Measurements from ENCODE around the gene MAN1B1. TPM values are rescaled to one million over a fixed set of nuclear protein-coding genes. Genes with fewer than 3 reads are reported as not detected.
A peak's percentile ranks its signal among the peaks of the same experiment; 100 is the strongest.

The MAN1B1 gene
- total and polyA plus RNA-seq, 7 experiments from 2014 or later = 36.0 to 74.2 (median 64.7) TPM

GRCh38 chr9:137052293-137052692 lies 34.5 kb upstream of the MAN1B1 start:
- Histone ChIP-seq H3K36me3 (ENCODE audit: control insufficient read depth in 2 of 3, insufficient read depth in 3 of 3, low read length in 3 of 3) (no peaks in the 10 kb centered on the region), H3K4me1 (ENCODE audit: control insufficient read depth in 2 of 2, insufficient read depth in 2 of 2, low read length in 2 of 2) (peaks cover 4 to 8% of the 10 kb centered on the region in 2 donors), H3K4me3 (ENCODE audit: low read length) (no peak overlapping the region), H3K27me3 (ENCODE audit: control insufficient read depth in 2 of 2, insufficient read depth in 2 of 2, low read length in 2 of 2) (peaks cover 4 to 34% of the 10 kb centered on the region in 2 donors), H3K9me3 (ENCODE audit: control insufficient read depth in 2 of 3, low read length in 3 of 3) (no peaks in the 10 kb centered on the region), H3K27ac (ENCODE audit: low read depth, low read length) (no peak overlapping the region)
- CTCF ChIA-PET = interaction anchor here (1.1 kb wide), 1 partner anchor 16 kb away, joined by 3 read pairs; no protein-coding TSS in a partner anchor
- H3K9me3 Mint-ChIP-seq = no peaks in the 10 kb centered on the region
- H3K27ac Mint-ChIP-seq = no peak overlapping the region
- no peaks in the 10 kb centered on the region for H3K36me3 Mint-ChIP-seq
- POLR2A ChIA-PET = interaction anchor here (0.9 kb wide), 1 partner anchor 106 kb away, joined by 3 read pairs; no protein-coding TSS in a partner anchor
- H3K4me1 Mint-ChIP-seq = peaks cover 0 to 3% (median 0%) of the 10 kb centered on the region in 7 donors
- peak overlapping the region in 3 of 10 donors; percentile 45 to 57 (median 56) for H3K4me3 Mint-ChIP-seq
- no peak for ATAC-seq
- DNase-seq = no peak
- intact Hi-C loops (cut with micrococcal nuclease) = no loop called here
- peaks cover 9 to 49% (median 20%) of the 10 kb centered on the region in 5 donors for H3K27me3 Mint-ChIP-seq

- Histone ChIP-seq H3K9me3 (ENCODE audit: control insufficient read depth in 2 of 3, low read length in 3 of 3) (no peaks in the 10 kb centered on the region), H3K4me3 (ENCODE audit: low read length) (no peak overlapping the region), H3K4me1 (ENCODE audit: control insufficient read depth in 2 of 2, insufficient read depth in 2 of 2, low read length in 2 of 2) (peaks cover 4 to 8% of the 10 kb centered on the region in 2 donors), H3K36me3 (ENCODE audit: control insufficient read depth in 2 of 3, insufficient read depth in 3 of 3, low read length in 3 of 3) (no peaks in the 10 kb centered on the region), H3K27me3 (ENCODE audit: control insufficient read depth in 2 of 2, insufficient read depth in 2 of 2, low read length in 2 of 2) (peaks cover 0 to 26% of the 10 kb centered on the region in 2 donors), H3K27ac (ENCODE audit: low read depth, low read length) (no peak overlapping the region)
- ATAC-seq = peak; percentile 9
- H3K36me3 Mint-ChIP-seq = no peaks in the 10 kb centered on the region
- H3K4me1 Mint-ChIP-seq = peaks cover 0 to 3% (median 0%) of the 10 kb centered on the region in 7 donors
- intact Hi-C loops (cut with micrococcal nuclease) = no loop called here
- H3K4me3 Mint-ChIP-seq = peak overlapping the region in 2 of 10 donors; percentile 25 to 56
- ChIA-PET POLR2A (interaction anchor here (0.9 kb wide), 1 partner anchor 107 kb away, joined by 3 read pairs; no protein-coding TSS in a partner anchor), CTCF (interaction anchor here (1.1 kb wide), 1 partner anchor 17 kb away, joined by 3 read pairs; no protein-coding TSS in a partner anchor)
- H3K27me3 Mint-ChIP-seq = peaks cover 6 to 41% (median 14%) of the 10 kb centered on the region in 5 donors
- no peaks in the 10 kb centered on the region for H3K9me3 Mint-ChIP-seq
- H3K27ac Mint-ChIP-seq = no peak overlapping the region
- no peak for DNase-seq
Observed at GRCh38 chr9:137052998-137053943, 33.5 kb upstream of the MAN1B1 start.

GRCh38 chr9:137053944-137054931 lies 32.5 kb upstream of the MAN1B1 start, which contains the start of gene ENTPD2:
ENTPD2 (minus strand) TSS chr9:137054061; CDS start chr9:137053997, 64 bp downstream.
- intact Hi-C loops (cut with micrococcal nuclease) = no loop called here
- Histone ChIP-seq H3K27ac (ENCODE audit: low read depth, low read length) (no peak within 1 kb of the TSS), H3K4me3 (ENCODE audit: low read length) (no peak within 1 kb of the TSS), H3K9me3 (ENCODE audit: control insufficient read depth in 2 of 3, low read length in 3 of 3) (no peaks in the 10 kb centered on the region), H3K27me3 (ENCODE audit: control insufficient read depth in 2 of 2, insufficient read depth in 2 of 2, low read length in 2 of 2) (peaks cover 0 to 22% of the 10 kb centered on the region in 2 donors), H3K4me1 (ENCODE audit: control insufficient read depth in 2 of 2, insufficient read depth in 2 of 2, low read length in 2 of 2) (peaks cover 4 to 8% of the 10 kb centered on the region in 2 donors), H3K36me3 (ENCODE audit: control insufficient read depth in 2 of 3, insufficient read depth in 3 of 3, low read length in 3 of 3) (no peaks in the 10 kb centered on the region)
- CTCF ChIA-PET = no interaction called here
- DNase-seq (peak in 1 of 9 donors; percentile 66), ATAC-seq (peak; percentile 60)
- H3K27ac Mint-ChIP-seq = no peak within 1 kb of the TSS
- H3K9me3 Mint-ChIP-seq = no peaks in the 10 kb centered on the region
- H3K4me1 Mint-ChIP-seq = peaks cover 0 to 3% (median 0%) of the 10 kb centered on the region in 7 donors
- POLR2A ChIA-PET = no interaction called here
- H3K27me3 Mint-ChIP-seq = peaks cover 6 to 39% (median 14%) of the 10 kb centered on the region in 5 donors
- H3K36me3 Mint-ChIP-seq = no peaks in the 10 kb centered on the region
- H3K4me3 Mint-ChIP-seq = peak within 1 kb of the TSS in 2 of 10 donors; percentile 29 to 56

GRCh38 chr9:137054932-137055384 lies 31.8 kb upstream of the MAN1B1 start:
- DNase-seq (no peak), ATAC-seq (no peak)
- Mint-ChIP-seq H3K4me1 (peaks cover 0 to 2% (median 0%) of the 10 kb centered on the region in 7 donors), H3K27me3 (peaks cover 0 to 32% (median 7%) of the 10 kb centered on the region in 5 donors), H3K4me3 (peak overlapping the region in 2 of 10 donors; percentile 29 to 50), H3K36me3 (no peaks in the 10 kb centered on the region), H3K27ac (no peak overlapping the region), H3K9me3 (no peaks in the 10 kb centered on the region)
- Histone ChIP-seq H3K36me3 (ENCODE audit: control insufficient read depth in 2 of 3, insufficient read depth in 3 of 3, low read length in 3 of 3) (no peaks in the 10 kb centered on the region), H3K27ac (ENCODE audit: low read depth, low read length) (no peak overlapping the region), H3K4me1 (ENCODE audit: control insufficient read depth in 2 of 2, insufficient read depth in 2 of 2, low read length in 2 of 2) (peaks cover 4 to 8% of the 10 kb centered on the region in 2 donors), H3K4me3 (ENCODE audit: low read length) (no peak overlapping the region), H3K27me3 (ENCODE audit: control insufficient read depth in 2 of 2, insufficient read depth in 2 of 2, low read length in 2 of 2) (peaks cover 0 to 17% of the 10 kb centered on the region in 2 donors), H3K9me3 (ENCODE audit: control insufficient read depth in 2 of 3, low read length in 3 of 3) (no peaks in the 10 kb centered on the region)
- ChIA-PET POLR2A (interaction anchor here (0.6 kb wide), 1 partner anchor 20 kb away, joined by 3 read pairs; no protein-coding TSS in a partner anchor), CTCF (interaction anchor here (1.0 kb wide), 1 partner anchor 8 kb away, joined by 3 read pairs; no protein-coding TSS in a partner anchor)
- intact Hi-C loops (cut with micrococcal nuclease) = no loop called here

GRCh38 chr9:137055385-137056364 lies 31.1 kb upstream of the MAN1B1 start:
- CTCF ChIA-PET = interaction anchor here (0.6 to 1.0 kb wide), 2 partner anchors 9 to 13 kb away, joined by 3 read pairs; no protein-coding TSS in a partner anchor
- Histone ChIP-seq H3K36me3 (ENCODE audit: control insufficient read depth in 2 of 3, insufficient read depth in 3 of 3, low read length in 3 of 3) (no peaks in the 10 kb centered on the region), H3K9me3 (ENCODE audit: control insufficient read depth in 2 of 3, low read length in 3 of 3) (no peaks in the 10 kb centered on the region), H3K4me3 (ENCODE audit: low read length) (no peak overlapping the region), H3K27me3 (ENCODE audit: control insufficient read depth in 2 of 2, insufficient read depth in 2 of 2, low read length in 2 of 2) (peaks cover 0 to 14% of the 10 kb centered on the region in 2 donors), H3K4me1 (ENCODE audit: control insufficient read depth in 2 of 2, insufficient read depth in 2 of 2, low read length in 2 of 2) (peaks cover 4 to 8% of the 10 kb centered on the region in 2 donors), H3K27ac (ENCODE audit: low read depth, low read length) (no peak overlapping the region)
- intact Hi-C loops (cut with micrococcal nuclease) = no loop called here
- no peaks in the 10 kb centered on the region for H3K9me3 Mint-ChIP-seq
- POLR2A ChIA-PET = interaction anchor here (0.5 to 0.6 kb wide), 2 partner anchors 20 to 330 kb away, joined by 3 read pairs; no protein-coding TSS in a partner anchor
- H3K36me3 Mint-ChIP-seq = no peaks in the 10 kb centered on the region
- peak overlapping the region in 1 of 10 donors; percentile 50 for H3K4me3 Mint-ChIP-seq
- DNase-seq (no peak), ATAC-seq (no peak)
- no peak overlapping the region for H3K27ac Mint-ChIP-seq
- H3K27me3 Mint-ChIP-seq = peaks cover 0 to 25% (median 1%) of the 10 kb centered on the region in 5 donors
- H3K4me1 Mint-ChIP-seq = peaks cover 0 to 2% (median 0%) of the 10 kb centered on the region in 7 donors
